Stomach (tissue), 9 donors: ENCODE results near the gene GREB1. TPM values are rescaled to one million over a fixed set of nuclear protein-coding genes. Genes with fewer than 3 reads are reported as not detected.

ENCODE experiments used
- DNase-seq, 2 donors: peaks; one replicate each; pipeline versions ENCODE4 v3.0.0 to v3.0.0-alpha.2; 2013 to 2019
- H3K27ac ChIP-seq, 5 donors: fragments of 200-600 bp in 4 of 5; sonication (generic) in 4 of 5; one replicate each; pipeline ENCODE4 v1.5.1; 2013 to 2019; ENCODE audit warnings: mild to moderate bottlenecking in 1 of 5, moderate library complexity in 1 of 5
- H3K27me3 ChIP-seq, 3 donors: fragments of 200-600 bp; sonication (generic); one replicate each; pipeline ENCODE4 v1.5.1; 2017 to 2019; ENCODE audit warnings: mixed run types in 1 of 3
- H3K36me3 ChIP-seq, 4 donors: fragments of 200-600 bp; sonication (generic); 1 replicate in 3 of 4; 2 replicates in 1 of 4; pipeline ENCODE4 v1.5.1; 2016 to 2019
- H3K4me1 ChIP-seq, 4 donors: fragments of 200-600 bp; sonication (generic); one replicate each; pipeline ENCODE4 v1.5.1; 2016 to 2019
- H3K4me3 ChIP-seq, 4 donors: fragments of 200-600 bp; sonication (generic) in 3 of 4; one replicate each; pipeline ENCODE4 v1.5.1; 2016 to 2019; ENCODE audit warnings: mild to moderate bottlenecking in 1 of 4
- H3K9me3 ChIP-seq, 4 donors: fragments of 200-600 bp; sonication (generic); one replicate each; pipeline ENCODE4 v1.5.1; 2016 to 2019
- CTCF ChIP-seq, 7 experiments: fragments of 450-650 bp in 4 of 7; fragments of 200-600 bp in 3 of 7; sonication (generic) in 3 of 7; IDR thresholded peaks; one replicate each; pipeline ENCODE4 v1.5.1; 2016 to 2019; ENCODE audit warnings: antibody characterized with exemption in 7 of 7, control low read depth in 2 of 7, mild to moderate bottlenecking in 1 of 7
- EP300 ChIP-seq: sonication (generic); formaldehyde crosslinking; IDR thresholded peaks from one replicate; pipeline ENCODE4 v1.6.1; 2017; ENCODE audit warnings: antibody characterized with exemption
- POLR2A ChIP-seq, 4 donors: fragments of 450-650 bp; IDR thresholded peaks; one replicate each; pipeline ENCODE4 v1.6.1; 2016; ENCODE audit warnings: antibody characterized with exemption in 4 of 4, control low read depth in 2 of 4, mild to moderate bottlenecking in 1 of 4, moderate library complexity in 1 of 4
- POLR2AphosphoS5 ChIP-seq, 3 donors: sonication (generic); formaldehyde crosslinking; IDR thresholded peaks; one replicate each; pipeline ENCODE4 v1.6.1; 2016; ENCODE audit warnings: antibody characterized with exemption in 3 of 3
- WGBS, 5 donors: extraction: QIAGEN DNeasy Blood & Tissue Kit in 3 of 5; methylation state at CpG; one replicate each; pipeline versions ENCODE4 v1.1.5 to v1.1.7; 2013 to 2018; 5-methylcytosine and 5-hydroxymethylcytosine counted together
- intact Hi-C: fragments of 100-400 bp; cut with DNase I; formaldehyde crosslinking; loops from one replicate; pipeline ENCODE4 v1.15.1; 2023; ENCODE audit warnings: low total_unique reads
- polyA plus RNA-seq, 3 donors: library from polyadenylated mRNA; stranded (reverse); fragments of 200-250 nt; gene quantifications; one replicate each; pipeline ENCODE4 v1.2.3, GENCODE V29; 2013
- total RNA-seq, 5 donors: library from RNA; depleted of rRNA; stranded (reverse); fragments of >200 nt; gene quantifications; one replicate each; pipeline versions ENCODE4 v1.1.0 to v1.2.3, GENCODE V29; 2014 to 2016
- donor health status: healthy with polysubstance abuse.
- donor health status: Bipolar disorder and iron deficiency.
- donor health status: healthy.

GREB1 gene
- total and polyA plus RNA-seq, 8 donors = 0.88 to 37.9 (median 3.6) TPM

- intact Hi-C loops = no loop called here
- Histone ChIP-seq H3K36me3 (no peaks in the 10 kb centered on the region), H3K9me3 (no peaks in the 10 kb centered on the region), H3K27me3 (no peaks in the 10 kb centered on the region), H3K4me3 (no peak overlapping the region), H3K4me1 (no peaks in the 10 kb centered on the region), H3K27ac (no peak overlapping the region)
- 89 to 97% (median 94%) methylated on average over 9 of the region's 9 CpGs for WGBS, 5 donors
- no peak for DNase-seq
- no peak for TF ChIP-seq POLR2AphosphoS5 (IDR thresholded peaks at IDR 0.05)
- TF ChIP-seq CTCF (IDR thresholded peaks at IDR 0.05) = no peak
- TF ChIP-seq POLR2A (IDR thresholded peaks at IDR 0.05) = no peak
- TF ChIP-seq EP300 = no peak
These were observed 56.3 kb downstream of the GREB1 start for GRCh38 chr2:11590193-11590592.

- 85 to 90% (median 90%) methylated on average over 8 of the region's 8 CpGs for WGBS, 5 donors
- H3K9me3 ChIP-seq = no peaks in the 10 kb centered on the region
- H3K27me3 ChIP-seq = no peaks in the 10 kb centered on the region
- DNase-seq = no peak
- H3K4me1 ChIP-seq = no peaks in the 10 kb centered on the region
- H3K4me3 ChIP-seq = no peak overlapping the region
- TF ChIP-seq CTCF (IDR thresholded peaks at IDR 0.05) (no peak), POLR2A (IDR thresholded peaks at IDR 0.05) (no peak)
- no peak overlapping the region for H3K27ac ChIP-seq
- intact Hi-C loops = no loop called here
- H3K36me3 ChIP-seq = no peaks in the 10 kb centered on the region
These were observed 57.2 kb downstream of the GREB1 start for GRCh38 chr2:11591091-11591490.

- H3K4me1 ChIP-seq = no peaks in the 10 kb centered on the region
- H3K9me3 ChIP-seq = no peaks in the 10 kb centered on the region
- H3K4me3 ChIP-seq = no peak overlapping the region
- H3K27ac ChIP-seq = no peak overlapping the region
- no peaks in the 10 kb centered on the region for H3K36me3 ChIP-seq
- intact Hi-C loops = no loop called here
- TF ChIP-seq POLR2A (IDR thresholded peaks at IDR 0.05) (no peak), POLR2AphosphoS5 (IDR thresholded peaks at IDR 0.05) (no peak), EP300 (no peak), CTCF (IDR thresholded peaks at IDR 0.05) (no peak)
- WGBS, 5 donors = 92 to 94% (median 93%) methylated on average over 43 to 53 of the region's 53 CpGs
- H3K27me3 ChIP-seq = no peaks in the 10 kb centered on the region
- DNase-seq = no peak
These were observed 59.1 kb downstream of the GREB1 start for GRCh38 chr2:11592671-11593574.

GRCh38 chr2:11596801-11597200, 63.0 kb downstream of the GREB1 start:
- Histone ChIP-seq H3K9me3 (no peaks in the 10 kb centered on the region), H3K4me3 (no peak overlapping the region), H3K36me3 (peaks cover 0 to 8% (median 4%) of the 10 kb centered on the region in 4 donors), H3K27me3 (no peaks in the 10 kb centered on the region), H3K4me1 (no peaks in the 10 kb centered on the region), H3K27ac (no peak overlapping the region)
- DNase-seq = no peak
- intact Hi-C loops = no loop called here
- 90 to 94% (median 92%) methylated on average over 10 of the region's 10 CpGs for WGBS, 5 donors
- TF ChIP-seq POLR2AphosphoS5 (IDR thresholded peaks at IDR 0.05) = no peak
- TF ChIP-seq CTCF (IDR thresholded peaks at IDR 0.05) = no peak
- no peak for TF ChIP-seq POLR2A (IDR thresholded peaks at IDR 0.05)
- no peak for TF ChIP-seq EP300
